Activated CD4-positive, alpha-beta T cell treated with anti-CD3 and anti-CD28 coated beads for 4 hours (primary cell): Measurements from ENCODE around the gene SYTL1.

Experiments
- DNase-seq, 2 donors: peaks; one replicate each; pipeline ENCODE4 v3.0.0-alpha.2; 2020

SYTL1 gene

GRCh38 chr1:27318596-27318995 is 23.2 kb upstream of the SYTL1 start:
- no peak for DNase-seq

- DNase-seq = peak; percentile 94 to 96
Observed at GRCh38 chr1:27321813-27322568, 19.8 kb upstream of the SYTL1 start, which contains the start of gene TMEM222. Gene TMEM222, plus strand, starts transcription at chr1:27322163. Its CDS starts 35 bp downstream, at chr1:27322198.

GRCh38 chr1:27322569-27323240 is 19.1 kb upstream of the SYTL1 start:
- DNase-seq = no peak

- no peak for DNase-seq
Observed at GRCh38 chr1:27325286-27325685, 16.5 kb upstream of the SYTL1 start.

- no peak for DNase-seq
Observed at GRCh38 chr1:27327964-27328363, 13.9 kb upstream of the SYTL1 start.

GRCh38 chr1:27330786-27331185 is 11.0 kb upstream of the SYTL1 start:
- DNase-seq = no peak

- DNase-seq = no peak
Observed at GRCh38 chr1:27331426-27331825, 10.4 kb upstream of the SYTL1 start.

- no peak for DNase-seq
Observed at GRCh38 chr1:27331922-27332321, 9.9 kb upstream of the SYTL1 start.

GRCh38 chr1:27332536-27333281 is 9.1 kb upstream of the SYTL1 start:
- DNase-seq = peak; percentile 49 to 52

- no peak for DNase-seq
Observed at GRCh38 chr1:27333717-27334279, 8.0 kb upstream of the SYTL1 start.

- no peak for DNase-seq
Observed at GRCh38 chr1:27335506-27336422, 6.1 kb upstream of the SYTL1 start.

- DNase-seq = no peak
Observed at GRCh38 chr1:27336756-27337155, 5.1 kb upstream of the SYTL1 start.

GRCh38 chr1:27338751-27339150 is 3.1 kb upstream of the SYTL1 start:
- DNase-seq = no peak

- no peak for DNase-seq
Observed at GRCh38 chr1:27339213-27339612, 2.6 kb upstream of the SYTL1 start.

GRCh38 chr1:27342391-27342777 is 562 bp downstream of the SYTL1 start:
- peak in 1 of 2 donors; percentile 44 for DNase-seq

GRCh38 chr1:27342778-27343638 is 1.2 kb downstream of the SYTL1 start:
- DNase-seq = peak; percentile 83 to 91

- DNase-seq = no peak
Observed at GRCh38 chr1:27343639-27344025, 1.8 kb downstream of the SYTL1 start.

- no peak for DNase-seq
Observed at GRCh38 chr1:27345272-27345671, 3.5 kb downstream of the SYTL1 start.

- DNase-seq = no peak
Observed at GRCh38 chr1:27346357-27346756, 4.5 kb downstream of the SYTL1 start.

GRCh38 chr1:27346991-27347624 is 5.3 kb downstream of the SYTL1 start:
- DNase-seq = no peak
